ENCODE data around the gene PDK2. TPM values are rescaled to one million over a fixed set of nuclear protein-coding genes. Genes with fewer than 3 reads are reported as not detected.

PDK2 gene
- polyA plus RNA-seq, 3 donors = 24.3 to 46.5 (median 29.3) TPM

GRCh38 chr17:50107790-50108414 lies 12.8 kb downstream of the PDK2 start:
- H3K27ac ChIP-seq (ENCODE audit: low read depth, low read length) = no peak overlapping the region
- WGBS, 3 donors = 91 to 93% (median 91%) methylated on average over 10 of the region's 10 CpGs

- 79 to 86% (median 81%) methylated on average over 8 to 9 of the region's 9 CpGs for WGBS, 3 donors
- no peak overlapping the region for H3K27ac ChIP-seq (ENCODE audit: low read depth, low read length)
Observed at GRCh38 chr17:50108556-50108955, 13.4 kb downstream of the PDK2 start.

- H3K27ac ChIP-seq (ENCODE audit: low read depth, low read length) = no peak overlapping the region
- 65 to 95% (median 79%) methylated on average over 7 of the region's 7 CpGs for WGBS, 3 donors
Observed at GRCh38 chr17:50109207-50109606, 14.1 kb downstream of the PDK2 start.

GRCh38 chr17:50109785-50110184 lies 14.6 kb downstream of the PDK2 start:
- 86 to 88% (median 87%) methylated on average over 17 to 19 of the region's 19 CpGs for WGBS, 3 donors
- no peak overlapping the region for H3K27ac ChIP-seq (ENCODE audit: low read depth, low read length)

GRCh38 chr17:50110591-50111349 lies 15.6 kb downstream of the PDK2 start:
- 51 to 91% (median 85%) methylated on average over 19 of the region's 19 CpGs for WGBS, 3 donors
- H3K27ac ChIP-seq (ENCODE audit: low read depth, low read length) = no peak overlapping the region

GRCh38 chr17:50111673-50112655 lies 16.8 kb downstream of the PDK2 start:
- no peak overlapping the region for H3K27ac ChIP-seq (ENCODE audit: low read depth, low read length)
- 50 to 66% (median 53%) methylated on average over 14 of the region's 14 CpGs for WGBS, 3 donors

- WGBS, 3 donors = 54 to 87% (median 69%) methylated on average over 17 of the region's 17 CpGs
- no peak overlapping the region for H3K27ac ChIP-seq (ENCODE audit: low read depth, low read length)
Observed at GRCh38 chr17:50112694-50113093, 17.5 kb downstream of the PDK2 start.

- H3K27ac ChIP-seq (ENCODE audit: low read depth, low read length) = no peak overlapping the region
- WGBS, 3 donors = 81 to 85% (median 82%) methylated on average over 7 of the region's 7 CpGs
Observed at GRCh38 chr17:50113624-50114320, 18.6 kb downstream of the PDK2 start.

GRCh38 chr17:50114401-50114800 lies 19.2 kb downstream of the PDK2 start:
- 76 to 88% (median 85%) methylated on average over 4 of the region's 4 CpGs for WGBS, 3 donors
- no peak overlapping the region for H3K27ac ChIP-seq (ENCODE audit: low read depth, low read length)

GRCh38 chr17:50114849-50115357 lies 19.8 kb downstream of the PDK2 start:
- WGBS, 3 donors = 13 to 24% (median 23%) methylated on average over 6 of the region's 6 CpGs
- H3K27ac ChIP-seq (ENCODE audit: low read depth, low read length) = no peak overlapping the region

- no peak overlapping the region for H3K27ac ChIP-seq (ENCODE audit: low read depth, low read length)
- 53 to 67% (median 57%) methylated on average over 11 to 17 of the region's 17 CpGs for WGBS, 3 donors
Observed at GRCh38 chr17:50115756-50116155, 20.6 kb downstream of the PDK2 start.

GRCh38 chr17:50117202-50118051 lies 22.3 kb downstream of the PDK2 start:
- no peak overlapping the region for H3K27ac ChIP-seq (ENCODE audit: low read depth, low read length)
- WGBS, 3 donors = 14 to 15% (median 14%) methylated on average over 50 to 64 of the region's 64 CpGs

- WGBS, 3 donors = 67 to 75% (median 72%) methylated on average over 22 to 23 of the region's 23 CpGs
- no peak overlapping the region for H3K27ac ChIP-seq (ENCODE audit: low read depth, low read length)
Observed at GRCh38 chr17:50118076-50118827, 23.1 kb downstream of the PDK2 start.

- no peak overlapping the region for H3K27ac ChIP-seq (ENCODE audit: low read depth, low read length)
- WGBS, 3 donors = 76 to 91% (median 84%) methylated on average over 4 of the region's 4 CpGs
Observed at GRCh38 chr17:50118828-50119218, 23.7 kb downstream of the PDK2 start.

- 91 to 96% (median 92%) methylated on average over 7 of the region's 7 CpGs for WGBS, 3 donors
- no peak overlapping the region for H3K27ac ChIP-seq (ENCODE audit: low read depth, low read length)
Observed at GRCh38 chr17:50120475-50121253, 25.5 kb downstream of the PDK2 start.

- no peak overlapping the region for H3K27ac ChIP-seq (ENCODE audit: low read depth, low read length)
- 85 to 91% (median 91%) methylated on average over 3 of the region's 3 CpGs for WGBS, 3 donors
Observed at GRCh38 chr17:50122945-50123344, 27.8 kb downstream of the PDK2 start.

Measured in adipose tissue (tissue), 3 donors.